ENCODE measurements around the gene AKT1. TPM values are rescaled to one million over a fixed set of nuclear protein-coding genes. Genes with fewer than 3 reads are reported as not detected.

The AKT1 gene
- total and polyA plus RNA-seq, 2 of the 4 experiments (the other 2 are of a cell fraction) = 193 to 221 TPM

DNA sequence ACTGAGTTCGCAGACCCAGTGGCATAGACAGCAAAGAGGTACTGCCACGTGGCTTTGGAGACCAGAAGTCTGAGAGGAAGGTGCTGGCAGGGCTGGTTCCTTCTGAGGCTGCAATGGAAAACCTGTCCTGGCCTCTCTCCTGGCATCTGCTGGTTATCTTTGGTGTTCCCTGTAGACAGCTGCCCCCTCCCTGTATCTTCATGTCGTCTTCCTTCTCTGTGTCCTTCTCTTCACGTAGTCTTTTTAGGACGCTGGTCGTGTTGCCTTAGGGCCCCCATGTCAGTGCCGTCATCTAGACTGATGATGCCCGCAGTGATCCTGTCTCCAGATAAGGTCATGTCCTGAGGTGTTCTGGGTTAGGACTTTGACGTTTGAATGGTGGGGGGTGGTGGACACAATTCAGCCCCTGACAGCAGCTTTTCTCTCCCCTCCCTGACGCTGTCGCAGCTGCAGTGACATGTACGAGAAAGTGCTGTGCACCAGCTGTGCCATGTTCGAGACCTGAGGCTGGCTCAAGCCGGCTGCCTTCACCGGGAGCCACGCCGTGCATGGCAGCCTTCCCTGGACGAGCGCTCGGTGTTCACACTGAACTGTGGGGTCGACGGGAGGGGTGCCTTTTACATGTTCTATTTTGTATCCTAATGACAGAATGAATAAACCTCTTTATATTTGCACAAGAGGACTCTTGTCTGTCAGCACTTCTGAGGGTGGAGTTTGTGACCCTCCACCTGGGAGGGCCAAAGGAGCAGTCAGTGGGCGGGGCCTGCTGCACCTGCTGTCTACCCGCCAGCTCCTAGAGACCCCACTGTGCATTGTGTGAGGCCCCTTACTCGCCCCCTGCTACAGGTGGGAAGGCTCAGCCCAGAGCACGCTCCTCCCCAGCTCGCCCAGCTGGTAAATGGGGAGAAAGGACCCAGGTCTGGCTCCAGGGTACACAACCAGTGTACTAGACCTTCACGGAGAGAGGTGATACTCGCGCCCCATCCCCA, 36.3 kb downstream of the AKT1 start:
- DNase-seq (no peak), ATAC-seq (ENCODE audit: low read depth) (no peak)
- H3K79me1 ChIP-seq (ENCODE audit: low read depth in 1 of 2, low read length in 2 of 2) = peaks cover 8 to 53% of the 10 kb centered on the region in 2 experiments; a peak in 2 of 4 replicates
- no peak overlapping the region for H3K18ac ChIP-seq (ENCODE audit: low read depth, low read length)
- H3K9me1 ChIP-seq (ENCODE audit: insufficient read depth, low read length) = no peaks in the 10 kb centered on the region
- H2AK9ac ChIP-seq (replicated peaks; ENCODE audit: low read depth, low read length, poor library complexity) = no peak overlapping the region
- H2BK15ac ChIP-seq (ENCODE audit: low read depth, low read length) = no peak overlapping the region
- H2AFZ ChIP-seq (replicated peaks; ENCODE audit: low read length, poor library complexity) = no peak overlapping the region
- H2BK120ac ChIP-seq (ENCODE audit: low read depth, low read length) = no peak overlapping the region
- in situ Hi-C loops (cut with MboI; ENCODE audit: low sequenced_read_pairs) = no loop called here
- no peak overlapping the region for H3K14ac ChIP-seq (replicated peaks; ENCODE audit: low read depth, low read length)
- H3K4me3 ChIP-seq (ENCODE audit: insufficient read depth, low read depth, low read length) = no peak overlapping the region
- no peak overlapping the region for H4K8ac ChIP-seq (ENCODE audit: low read depth in 2 of 2, low read length in 2 of 2)
- H2BK20ac ChIP-seq (ENCODE audit: low read depth, low read length) = no peak overlapping the region
- dilution Hi-C loops (cut with HindIII; ENCODE audit: low sequenced_read_pairs, unreplicated experiment) = no loop called here
- H3K56ac ChIP-seq (ENCODE audit: extremely low read depth, insufficient read depth, low read length) = no peak overlapping the region
- H3K23ac ChIP-seq (ENCODE audit: low read depth, low read length) = no peak overlapping the region
- H2BK5ac ChIP-seq (ENCODE audit: low read depth, low read length, poor library complexity, severe bottlenecking) = no peak overlapping the region
- no peaks in the 10 kb centered on the region for H3K9me3 ChIP-seq (ENCODE audit: control insufficient read depth, insufficient read depth, low read length)
- H3K27me3 ChIP-seq (ENCODE audit: control insufficient read depth, insufficient read depth, low read length) = no peaks in the 10 kb centered on the region
- intact Hi-C loops (cut with micrococcal nuclease) = no loop called here
- H3K4me2 ChIP-seq (ENCODE audit: low read depth, low read length) = no peak overlapping the region
- POLR2A ChIA-PET (ENCODE audit: unreplicated experiment) = interaction anchor here (0.6 kb wide), 1 partner anchor 98 kb away, joined by 3 read pairs; no protein-coding TSS in a partner anchor
- H3K36me3 ChIP-seq (ENCODE audit: control insufficient read depth, insufficient read depth, low read length) = peaks cover 39% of the 10 kb centered on the region
- H2AK5ac ChIP-seq (ENCODE audit: low read depth, low read length) = no peak overlapping the region
- 88% methylated on average over 12 of the region's 30 CpGs; no CpG with 5 or more reads in 1 of the 2 experiments for WGBS, 2 experiments (ENCODE audit: extremely low coverage in 2 of 2, insufficient read length in 1 of 2)
- H3K27ac ChIP-seq (ENCODE audit: insufficient read depth, low read length) = no peak overlapping the region
- H3K4me1 ChIP-seq (ENCODE audit: control insufficient read depth, insufficient read depth, low read length) = peaks cover 4% of the 10 kb centered on the region; the same call in 1 of the 2 replicates
- H4K5ac ChIP-seq (ENCODE audit: low read depth, low read length) = no peak overlapping the region
- no peak overlapping the region for H4K91ac ChIP-seq (ENCODE audit: insufficient read depth, low read depth, low read length)
- CTCF ChIA-PET = no interaction called here
- no peak overlapping the region for H3K4ac ChIP-seq (ENCODE audit: low read depth, low read length)
- H3K9ac ChIP-seq (ENCODE audit: low read depth, low read length) = no peak overlapping the region
- H4K20me1 ChIP-seq (ENCODE audit: insufficient read depth, low read length) = peaks cover 45% of the 10 kb centered on the region
- no TSS peak for BruUV-seq (replicated peaks)
- TF ChIP-seq FOS (IDR thresholded peaks at IDR 0.05; ENCODE audit: low read depth, low read length) = no peak
- no peak for TF ChIP-seq POLR2A (IDR thresholded peaks at IDR 0.05; ENCODE audit: low read depth, low read length)
- no peak for TF ChIP-seq RFX5 (IDR thresholded peaks at IDR 0.05; ENCODE audit: low read depth, low read length)
- TF ChIP-seq RAD21 (IDR thresholded peaks at IDR 0.05; ENCODE audit: low read length) = no peak
- TF ChIP-seq, protein P1, sequence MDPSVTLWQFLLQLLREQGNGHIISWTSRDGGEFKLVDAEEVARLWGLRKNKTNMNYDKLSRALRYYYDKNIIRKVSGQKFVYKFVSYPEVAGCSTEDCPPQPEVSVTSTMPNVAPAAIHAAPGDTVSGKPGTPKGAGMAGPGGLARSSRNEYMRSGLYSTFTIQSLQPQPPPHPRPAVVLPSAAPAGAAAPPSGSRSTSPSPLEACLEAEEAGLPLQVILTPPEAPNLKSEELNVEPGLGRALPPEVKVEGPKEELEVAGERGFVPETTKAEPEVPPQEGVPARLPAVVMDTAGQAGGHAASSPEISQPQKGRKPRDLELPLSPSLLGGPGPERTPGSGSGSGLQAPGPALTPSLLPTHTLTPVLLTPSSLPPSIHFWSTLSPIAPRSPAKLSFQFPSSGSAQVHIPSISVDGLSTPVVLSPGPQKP (IDR thresholded peaks at IDR 0.05; ENCODE audit: borderline replicate concordance, low read depth, low read length) = no peak
- TF ChIP-seq CEBPB (IDR thresholded peaks at IDR 0.05; ENCODE audit: low read depth, low read length) = no peak
- TF ChIP-seq, protein P2, sequence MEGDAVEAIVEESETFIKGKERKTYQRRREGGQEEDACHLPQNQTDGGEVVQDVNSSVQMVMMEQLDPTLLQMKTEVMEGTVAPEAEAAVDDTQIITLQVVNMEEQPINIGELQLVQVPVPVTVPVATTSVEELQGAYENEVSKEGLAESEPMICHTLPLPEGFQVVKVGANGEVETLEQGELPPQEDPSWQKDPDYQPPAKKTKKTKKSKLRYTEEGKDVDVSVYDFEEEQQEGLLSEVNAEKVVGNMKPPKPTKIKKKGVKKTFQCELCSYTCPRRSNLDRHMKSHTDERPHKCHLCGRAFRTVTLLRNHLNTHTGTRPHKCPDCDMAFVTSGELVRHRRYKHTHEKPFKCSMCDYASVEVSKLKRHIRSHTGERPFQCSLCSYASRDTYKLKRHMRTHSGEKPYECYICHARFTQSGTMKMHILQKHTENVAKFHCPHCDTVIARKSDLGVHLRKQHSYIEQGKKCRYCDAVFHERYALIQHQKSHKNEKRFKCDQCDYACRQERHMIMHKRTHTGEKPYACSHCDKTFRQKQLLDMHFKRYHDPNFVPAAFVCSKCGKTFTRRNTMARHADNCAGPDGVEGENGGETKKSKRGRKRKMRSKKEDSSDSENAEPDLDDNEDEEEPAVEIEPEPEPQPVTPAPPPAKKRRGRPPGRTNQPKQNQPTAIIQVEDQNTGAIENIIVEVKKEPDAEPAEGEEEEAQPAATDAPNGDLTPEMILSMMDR (conservative IDR thresholded peaks at IDR 0.05; ENCODE audit: low read depth, low read length) = no peak
- TF ChIP-seq CHD1 (IDR thresholded peaks at IDR 0.05; ENCODE audit: low read depth, low read length) = no peak
- no peak for TF ChIP-seq MAFK (IDR thresholded peaks at IDR 0.05; ENCODE audit: low read depth, low read length)
- no peak for TF ChIP-seq SMC3 (IDR thresholded peaks at IDR 0.05; ENCODE audit: low read depth, low read length)
- TF ChIP-seq MAZ (IDR thresholded peaks at IDR 0.05; ENCODE audit: borderline replicate concordance, low read depth, low read length) = no peak
- TF ChIP-seq BHLHE40 (IDR thresholded peaks at IDR 0.05; ENCODE audit: low read depth, low read length) = no peak
- no peak for TF ChIP-seq RCOR1 (IDR thresholded peaks at IDR 0.05; ENCODE audit: insufficient replicate concordance, low read length)
